K562 (cell line): Measurements from ENCODE around the gene WIPF2. TPM values are rescaled to one million over a fixed set of nuclear protein-coding genes. Genes with fewer than 3 reads are reported as not detected.

Experiments
- ATAC-seq: fragments of 200-7000 bp; cut with Tn5 transposase; 3 replicates; pipeline ENCODE4 v1.9.1; 2020; ENCODE audit warnings: moderate library complexity
- BruUV-seq: library from RNA; stranded (reverse); fragments of 400-500 nt; replicated peaks from 2 replicates; lab custom pipeline; 2021; lab: Mats Ljungman, UMichigan
- CTCF ChIA-PET: fragments of 300-600 bp; formaldehyde crosslinking; extraction: SDS; loops from one replicate; lab custom pipeline; 2021; ENCODE audit warnings: low intra/inter-chr PET ratio; lab: Yijun Ruan, JAX
- POLR2A ChIA-PET: fragments of 300-600, 350-650 bp; sonication (Branson Sonifier 250); formaldehyde crosslinking; extraction: SDS; loops from one replicate; lab custom pipeline; 2021; ENCODE audit warnings: antibody characterized with exemption, inconsistent platforms; lab: Yijun Ruan, JAX
- DNase-seq, 4 experiments: peaks; one replicate each; pipeline versions ENCODE4 v3.0.0 to v3.0.0-alpha.2; 2011 to 2018; ENCODE audit warnings: low spot score in 3 of 4, mixed read lengths in 3 of 4; ENCODE audit errors: extremely low read depth in 1 of 4
- FAIRE-seq: peaks from 2 replicates; lab custom pipeline; 2011; peaks lifted over from hg19 to GRCh38; lab: Jason Lieb, UNC
- H2AFZ ChIP-seq: 2 replicates; pipeline ENCODE4 v1.6.0; 2011; ENCODE audit warnings: low read depth, low read length, control low read depth, inconsistent platforms
- H3K27ac ChIP-seq: fragments of 200-600 bp; 3 replicates; pipeline ENCODE4 v1.8.0; 2011; ENCODE audit warnings: low read depth, mild to moderate bottlenecking, control low read depth, inconsistent platforms, low read length, moderate library complexity, mixed read lengths; ENCODE audit errors: extremely low read depth
- H3K27me3 ChIP-seq, 2 experiments: fragments of 300-600 bp in 1 of 2; 2 replicates in 1 of 2; 3 replicates in 1 of 2; pipeline versions ENCODE4 v1.6.0 to v1.8.0; 2011; ENCODE audit warnings: inconsistent platforms in 2 of 2, low read length in 2 of 2, mild to moderate bottlenecking in 1 of 2, mixed read lengths in 1 of 2, moderate library complexity in 1 of 2; ENCODE audit not compliant: control insufficient read depth in 2 of 2, insufficient read depth in 2 of 2
- H3K36me3 ChIP-seq: fragments of 300-600 bp; 3 replicates; pipeline ENCODE4 v1.8.0; 2011; ENCODE audit warnings: mild to moderate bottlenecking, low read length, inconsistent platforms; ENCODE audit not compliant: control insufficient read depth, insufficient read depth
- H3K4me1 ChIP-seq, 2 experiments: fragments of 200-600 bp in 1 of 2; replicated peaks in 1 of 2; 2 replicates in 1 of 2; 3 replicates in 1 of 2; pipeline versions ENCODE4 v1.5.1 to v1.8.0; 2011; ENCODE audit warnings: inconsistent platforms in 2 of 2, low read length in 2 of 2, mild to moderate bottlenecking in 1 of 2, mixed read lengths in 1 of 2, moderate library complexity in 1 of 2; ENCODE audit not compliant: control insufficient read depth in 2 of 2, insufficient read depth in 2 of 2
- H3K4me2 ChIP-seq: 2 replicates; pipeline ENCODE4 v1.6.1; 2011; ENCODE audit warnings: low read length, control low read depth, inconsistent platforms, mixed read lengths; ENCODE audit not compliant: insufficient read depth
- H3K4me3 ChIP-seq: fragments of 200-600 bp; sonication (generic), shearing (Covaris generic); 2 replicates; pipeline ENCODE4 v1.5.1; 2016; ENCODE audit warnings: control low read depth, inconsistent platforms
- H3K79me2 ChIP-seq: fragments of 200-600 bp; 3 replicates; pipeline ENCODE4 v1.8.0; 2011; ENCODE audit warnings: low read length, inconsistent platforms; ENCODE audit not compliant: control insufficient read depth, insufficient read depth
- H3K9ac ChIP-seq, 2 experiments: 2 replicates each; pipeline versions ENCODE4 v1.6.0 to v1.6.1; 2011; ENCODE audit warnings: low read depth in 2 of 2, low read length in 2 of 2, control low read depth in 1 of 2, inconsistent platforms in 1 of 2, mild to moderate bottlenecking in 1 of 2, mixed read lengths in 1 of 2; ENCODE audit not compliant: insufficient read depth in 1 of 2
- H3K9me1 ChIP-seq: one replicate; pipeline ENCODE4 v1.6.0; 2011; ENCODE audit warnings: inconsistent platforms, mild to moderate bottlenecking, low read length, moderate library complexity; ENCODE audit not compliant: control insufficient read depth, insufficient read depth
- H3K9me3 ChIP-seq: replicated peaks from 2 replicates; pipeline ENCODE4 v1.5.1; 2011; ENCODE audit warnings: low read depth, low read length, inconsistent platforms; ENCODE audit not compliant: control insufficient read depth, insufficient read depth
- H4K20me1 ChIP-seq: replicated peaks from 2 replicates; pipeline ENCODE4 v1.6.1; 2011; ENCODE audit warnings: low read length, inconsistent platforms, mixed read lengths; ENCODE audit not compliant: control insufficient read depth, insufficient read depth
- RFX1 ChIP-seq: fragments of 450-650 bp; IDR thresholded peaks from 2 replicates; pipeline ENCODE4 v1.6.1; 2016; ENCODE audit warnings: mild to moderate bottlenecking, moderate library complexity
- WGBS: fragments of 100-300 bp; shearing (Covaris generic); methylation state at CpG from one replicate; pipeline ENCODE4 v1.1.6; 2016; ENCODE audit warnings: low coverage, mixed read lengths; ENCODE audit not compliant: insufficient coverage; ENCODE audit errors: missing lambda C conversion rate; 5-methylcytosine and 5-hydroxymethylcytosine counted together
- in situ Hi-C: fragments of 300-500 bp; cut with MboI; formaldehyde crosslinking; loops from 4 replicates; pipeline ENCODE4 v1.15.0; 2018; ENCODE audit warnings: inconsistent platforms, mixed read lengths
- intact Hi-C: fragments of 100-400 bp; cut with micrococcal nuclease; formaldehyde crosslinking; loops from 2 replicates; pipeline ENCODE4 v1.14.2; 2022
- polyA plus RNA-seq, 8 experiments: library from polyadenylated mRNA; depleted of rRNA in 4 of 8; stranded (reverse) in 5 of 8; unstranded in 3 of 8; fragments of >200 nt; fragmentation: Nextera tagmentation in 2 of 8; fragmentation: Illumina TruSeq in 1 of 8; extraction: Ambion mirVana in 2 of 8; extraction: Trizol in 1 of 8; gene quantifications; 2 replicates each; pipeline versions ENCODE4 v1.2.1 to v1.2.3, GENCODE V29; 2011 to 2014; ENCODE audit warnings: inconsistent platforms in 1 of 8, missing spikeins in 1 of 8
- total RNA-seq, 7 experiments: library from RNA; depleted of rRNA in 6 of 7; stranded (reverse); fragments of >200 nt in 6 of 7; fragmentation: Illumina TruSeq in 2 of 7; extraction: Trizol in 2 of 7; gene quantifications; 2 replicates each; pipeline versions ENCODE4 v1.2.1 to v1.2.3, GENCODE V29; 2011 to 2021; ENCODE audit warnings: low replicate concordance in 1 of 7
- TF ChIP-seq, protein P1 (sequence below), 2 experiments: fragments of 450-650 bp; IDR thresholded peaks; 2 replicates each; pipeline ENCODE4 v1.6.1; 2018; ENCODE audit warnings: mild to moderate bottlenecking in 2 of 2, low read depth in 1 of 2; ENCODE audit not compliant: partially characterized antibody in 2 of 2

WIPF2 gene
- total and polyA plus RNA-seq, 9 of the 15 experiments (the other 6 are each of a cell fraction or from before 2014, with no cell fraction given), result 3.6 to 15.0 (median 5.3) TPM

DNA sequence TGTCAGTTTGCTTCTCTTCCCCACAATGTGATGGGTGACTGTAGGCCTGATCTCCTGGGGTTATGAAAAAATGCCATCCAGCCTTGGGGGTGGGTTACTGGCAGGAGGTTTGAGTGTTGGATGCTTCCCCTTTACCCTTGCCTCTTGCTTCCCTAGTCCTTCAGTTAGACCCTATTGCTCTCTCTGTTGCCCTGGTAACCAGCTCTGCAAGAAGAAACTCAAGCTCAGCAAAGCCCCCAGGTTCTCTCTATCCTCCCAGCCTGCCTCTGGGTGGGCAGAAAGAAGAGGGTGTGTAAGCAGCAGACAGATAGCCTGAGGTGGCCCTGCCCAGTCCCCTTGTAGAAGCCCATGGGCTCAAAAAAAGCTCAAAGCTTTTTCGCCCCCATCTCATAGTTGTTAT lies 44.6 kb upstream of the WIPF2 start:
- Histone ChIP-seq H3K36me3 (peaks cover 48% of the 10 kb centered on the region), H3K4me1 (peaks cover 10 to 23% of the 10 kb centered on the region in 2 experiments; a peak in 4 of 5 replicates)
- peak; percentile 52 for TF ChIP-seq RFX1
- TF ChIP-seq, protein P1, sequence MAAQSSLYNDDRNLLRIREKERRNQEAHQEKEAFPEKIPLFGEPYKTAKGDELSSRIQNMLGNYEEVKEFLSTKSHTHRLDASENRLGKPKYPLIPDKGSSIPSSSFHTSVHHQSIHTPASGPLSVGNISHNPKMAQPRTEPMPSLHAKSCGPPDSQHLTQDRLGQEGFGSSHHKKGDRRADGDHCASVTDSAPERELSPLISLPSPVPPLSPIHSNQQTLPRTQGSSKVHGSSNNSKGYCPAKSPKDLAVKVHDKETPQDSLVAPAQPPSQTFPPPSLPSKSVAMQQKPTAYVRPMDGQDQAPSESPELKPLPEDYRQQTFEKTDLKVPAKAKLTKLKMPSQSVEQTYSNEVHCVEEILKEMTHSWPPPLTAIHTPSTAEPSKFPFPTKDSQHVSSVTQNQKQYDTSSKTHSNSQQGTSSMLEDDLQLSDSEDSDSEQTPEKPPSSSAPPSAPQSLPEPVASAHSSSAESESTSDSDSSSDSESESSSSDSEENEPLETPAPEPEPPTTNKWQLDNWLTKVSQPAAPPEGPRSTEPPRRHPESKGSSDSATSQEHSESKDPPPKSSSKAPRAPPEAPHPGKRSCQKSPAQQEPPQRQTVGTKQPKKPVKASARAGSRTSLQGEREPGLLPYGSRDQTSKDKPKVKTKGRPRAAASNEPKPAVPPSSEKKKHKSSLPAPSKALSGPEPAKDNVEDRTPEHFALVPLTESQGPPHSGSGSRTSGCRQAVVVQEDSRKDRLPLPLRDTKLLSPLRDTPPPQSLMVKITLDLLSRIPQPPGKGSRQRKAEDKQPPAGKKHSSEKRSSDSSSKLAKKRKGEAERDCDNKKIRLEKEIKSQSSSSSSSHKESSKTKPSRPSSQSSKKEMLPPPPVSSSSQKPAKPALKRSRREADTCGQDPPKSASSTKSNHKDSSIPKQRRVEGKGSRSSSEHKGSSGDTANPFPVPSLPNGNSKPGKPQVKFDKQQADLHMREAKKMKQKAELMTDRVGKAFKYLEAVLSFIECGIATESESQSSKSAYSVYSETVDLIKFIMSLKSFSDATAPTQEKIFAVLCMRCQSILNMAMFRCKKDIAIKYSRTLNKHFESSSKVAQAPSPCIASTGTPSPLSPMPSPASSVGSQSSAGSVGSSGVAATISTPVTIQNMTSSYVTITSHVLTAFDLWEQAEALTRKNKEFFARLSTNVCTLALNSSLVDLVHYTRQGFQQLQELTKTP (IDR thresholded peaks at IDR 0.05; ENCODE audit: low read depth in 1 of 2, partially characterized antibody in 2 of 2), result no peak
- TF ChIP-seq, all 486 proteins: peak for 1
- Histone ChIP-seq H3K9me1 (peaks cover 5% of the 10 kb centered on the region), H3K9me3 (no peaks in the 10 kb centered on the region), H3K27ac (no peak overlapping the region), H3K79me2 (no peaks in the 10 kb centered on the region), H2AFZ (no peak overlapping the region), H3K4me3 (no peak overlapping the region), H4K20me1 (no peaks in the 10 kb centered on the region), H3K9ac (no peak overlapping the region), H3K27me3 (no peaks in the 10 kb centered on the region), H3K4me2 (no peak overlapping the region)
- POLR2A ChIA-PET, result interaction anchor here (0.5 to 1.4 kb wide), 4 partner anchors 16 to 50 kb away, joined by 3 to 5 read pairs (median 3); no protein-coding TSS in a partner anchor
- WGBS, result 92% methylated on average over 1 of the region's 1 CpG
- FAIRE-seq (no peak), ATAC-seq (no peak), DNase-seq (no peak)
- intact Hi-C loops, result no loop called here
- no TSS peak for BruUV-seq
- CTCF ChIA-PET, result interaction anchor here (0.7 kb wide), 2 partner anchors 161 to 520 kb away, joined by 3 to 4 read pairs; no protein-coding TSS in a partner anchor
- in situ Hi-C loops, result no loop called here
